BE2C (cell line): Measurements from ENCODE around the gene SNX32. TPM values are rescaled to one million over a fixed set of nuclear protein-coding genes. Genes with fewer than 3 reads are reported as not detected.
A peak's percentile ranks its signal among the peaks of the same experiment; 100 is the strongest.

ENCODE experiments used
- DNase-seq: peaks from one replicate; pipeline ENCODE4 v3.0.0-alpha.2; 2020
- H3K27me3 ChIP-seq: fragments of 250-450 bp; sonication (Bioruptor Pico); 2 replicates; pipeline ENCODE4 v1.5.1; 2020; ENCODE audit warnings: mild to moderate bottlenecking
- H3K36me3 ChIP-seq: fragments of 250-450 bp; sonication (Bioruptor Pico); 2 replicates; pipeline ENCODE4 v1.5.1; 2020; ENCODE audit warnings: mild to moderate bottlenecking
- H3K4me1 ChIP-seq: fragments of 250-450 bp; sonication (Bioruptor Pico); 2 replicates; pipeline ENCODE4 v1.5.1; 2020
- H3K4me3 ChIP-seq: 2 replicates; pipeline ENCODE4 v1.5.1; 2011; ENCODE audit warnings: low read depth, low read length
- H3K9me3 ChIP-seq: fragments of 250-450 bp; sonication (Bioruptor Pico); 2 replicates; pipeline ENCODE4 v1.5.1; 2020
- CTCF ChIP-seq: IDR thresholded peaks from 2 replicates; pipeline ENCODE4 v1.5.1; 2012; ENCODE audit warnings: mild to moderate bottlenecking, low read depth, low read length
- polyA plus RNA-seq: library from polyadenylated mRNA; unstranded; fragments of >200 nt; gene quantifications from one replicate; pipeline ENCODE4 v1.2.1, GENCODE V29; 2012; ENCODE audit warnings: low read depth, missing spikeins; ENCODE audit not compliant: insufficient read length, insufficient read depth

Gene SNX32
- polyA plus RNA-seq, result 10.3 TPM

GRCh38 chr11:65833297-65834030, at the start of gene SNX32:
TSS of gene SNX32 (plus strand) at chr11:65833963. CDS start at chr11:65834066, 103 bp downstream.
- Histone ChIP-seq H3K4me3 (peak within 1 kb of the TSS; percentile 86), H3K27me3 (no peaks in the 10 kb centered on the region), H3K9me3 (no peaks in the 10 kb centered on the region), H3K4me1 (no peaks in the 10 kb centered on the region), H3K36me3 (no peaks in the 10 kb centered on the region)
- no peak for TF ChIP-seq CTCF
- DNase-seq, result peak; percentile 96

GRCh38 chr11:65785319-65786007, 48.3 kb upstream of the SNX32 start:
- H3K36me3 ChIP-seq, result no peaks in the 10 kb centered on the region
- no peaks in the 10 kb centered on the region for H3K9me3 ChIP-seq
- H3K27me3 ChIP-seq, result peaks cover 55% of the 10 kb centered on the region
- DNase-seq, result no peak
- H3K4me1 ChIP-seq, result no peaks in the 10 kb centered on the region
- no peak overlapping the region for H3K4me3 ChIP-seq
- TF ChIP-seq CTCF, result no peak

- H3K4me1 ChIP-seq, result no peaks in the 10 kb centered on the region
- DNase-seq, result no peak
- TF ChIP-seq CTCF, result no peak
- no peaks in the 10 kb centered on the region for H3K36me3 ChIP-seq
- H3K27me3 ChIP-seq, result peaks cover 54% of the 10 kb centered on the region
- H3K9me3 ChIP-seq, result no peaks in the 10 kb centered on the region
- H3K4me3 ChIP-seq, result no peak overlapping the region
Measured at GRCh38 chr11:65786008-65786785, 47.6 kb upstream of the SNX32 start.

GRCh38 chr11:65786786-65787636, 46.8 kb upstream of the SNX32 start, which contains the start of gene OVOL1:
TSS of gene OVOL1 (plus strand) at chr11:65787063. CDS start at chr11:65787374, 311 bp downstream.
- no peaks in the 10 kb centered on the region for H3K36me3 ChIP-seq
- H3K4me3 ChIP-seq, result no peak within 1 kb of the TSS
- no peaks in the 10 kb centered on the region for H3K9me3 ChIP-seq
- no peaks in the 10 kb centered on the region for H3K4me1 ChIP-seq
- no peak for DNase-seq
- peaks cover 48% of the 10 kb centered on the region for H3K27me3 ChIP-seq
- TF ChIP-seq CTCF, result no peak

GRCh38 chr11:65787649-65788622, 45.8 kb upstream of the SNX32 start:
- no peak for DNase-seq
- Histone ChIP-seq H3K4me3 (no peak overlapping the region), H3K4me1 (no peaks in the 10 kb centered on the region), H3K27me3 (peaks cover 49% of the 10 kb centered on the region), H3K36me3 (no peaks in the 10 kb centered on the region), H3K9me3 (no peaks in the 10 kb centered on the region)
- no peak for TF ChIP-seq CTCF
